GM21717 (cell line): ENCODE results near the gene MDFI.

Experiments used
- ATAC-seq: cut with Tn5 transposase; IDR thresholded peaks from one replicate; pipeline ENCODE4 v1.9.1; 2021; ENCODE audit warnings: mild to moderate bottlenecking, moderate library complexity; ENCODE audit not compliant: unreplicated experiment

Gene MDFI

DNA sequence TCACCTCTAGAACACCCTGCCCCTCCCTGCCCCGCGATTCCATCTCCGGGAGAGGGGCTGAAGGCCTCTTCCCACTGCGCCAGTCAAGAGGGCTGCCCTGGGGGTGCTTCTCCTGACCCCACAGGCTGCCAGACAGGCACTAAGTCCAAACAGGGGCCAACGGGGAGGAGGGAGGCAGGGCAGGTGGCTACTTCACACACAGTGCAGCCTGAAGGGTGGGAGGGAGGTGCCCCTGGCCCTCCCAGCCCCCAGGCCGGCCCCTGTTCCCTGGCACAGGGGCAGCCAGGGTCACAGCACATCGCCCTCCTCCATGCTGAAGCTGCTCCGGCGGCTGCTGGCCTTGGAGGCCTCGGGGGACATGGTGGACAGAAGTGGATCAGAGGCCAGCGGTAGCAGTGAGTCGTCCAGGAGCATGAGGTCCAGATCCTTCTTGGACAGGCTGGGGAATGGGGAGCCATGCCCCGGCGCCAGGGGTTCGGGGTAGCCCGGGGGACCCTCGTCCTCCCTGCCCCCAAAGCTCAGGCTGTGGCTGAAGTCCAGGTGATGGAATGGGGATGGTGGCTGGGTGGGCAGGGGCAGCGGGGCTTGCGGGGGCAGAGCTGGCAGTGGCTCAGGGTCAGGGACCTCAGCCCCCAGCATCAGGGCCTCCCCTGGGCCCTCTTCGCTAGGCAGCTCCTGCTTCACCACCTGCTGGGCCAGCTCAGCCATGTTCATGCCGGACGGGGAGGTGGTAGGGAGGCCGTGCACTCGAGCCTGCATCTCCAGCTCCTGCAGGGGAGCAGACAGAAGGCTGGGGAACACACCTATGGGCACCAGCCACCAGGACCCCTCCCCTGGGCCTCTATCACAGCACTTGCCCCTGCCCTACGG, 46.3 kb downstream of the MDFI start:
- ATAC-seq, result no peak

DNA sequence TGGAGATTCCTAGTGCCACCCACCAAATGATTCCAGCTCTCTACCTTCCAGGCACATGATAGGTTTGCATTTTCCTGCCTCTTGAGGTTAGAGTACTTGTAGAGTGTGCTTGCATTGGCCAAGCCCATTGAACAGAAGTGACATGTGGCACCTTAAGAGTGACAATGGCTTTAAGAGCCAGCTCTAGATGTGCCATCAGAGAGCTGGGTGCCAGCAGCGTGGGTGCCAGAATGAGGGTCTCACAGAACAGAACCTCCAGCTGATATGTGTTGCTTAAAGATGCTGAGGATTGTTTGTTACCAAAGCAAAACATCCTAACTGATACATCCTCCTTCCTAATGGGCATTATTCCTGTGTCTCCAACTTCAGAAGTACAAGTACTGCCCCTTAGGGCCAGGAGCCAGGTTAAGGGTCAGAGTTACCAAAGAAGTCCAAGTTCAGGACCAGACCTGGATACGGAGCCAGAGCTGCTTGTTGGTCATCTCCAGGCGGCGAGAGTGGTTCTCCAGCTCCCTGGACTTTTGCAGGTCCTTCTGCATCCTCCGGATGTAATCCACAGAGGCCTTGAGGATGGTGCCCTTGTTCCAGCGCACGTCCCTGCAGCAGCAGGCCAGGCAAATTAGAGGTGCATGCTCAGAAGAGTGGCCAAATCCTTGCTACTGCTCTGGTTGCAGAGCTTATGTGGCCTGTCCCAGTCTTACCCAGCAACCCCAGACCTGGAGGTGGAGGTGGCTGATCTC, 47.5 kb downstream of the MDFI start:
- no peak for ATAC-seq

DNA sequence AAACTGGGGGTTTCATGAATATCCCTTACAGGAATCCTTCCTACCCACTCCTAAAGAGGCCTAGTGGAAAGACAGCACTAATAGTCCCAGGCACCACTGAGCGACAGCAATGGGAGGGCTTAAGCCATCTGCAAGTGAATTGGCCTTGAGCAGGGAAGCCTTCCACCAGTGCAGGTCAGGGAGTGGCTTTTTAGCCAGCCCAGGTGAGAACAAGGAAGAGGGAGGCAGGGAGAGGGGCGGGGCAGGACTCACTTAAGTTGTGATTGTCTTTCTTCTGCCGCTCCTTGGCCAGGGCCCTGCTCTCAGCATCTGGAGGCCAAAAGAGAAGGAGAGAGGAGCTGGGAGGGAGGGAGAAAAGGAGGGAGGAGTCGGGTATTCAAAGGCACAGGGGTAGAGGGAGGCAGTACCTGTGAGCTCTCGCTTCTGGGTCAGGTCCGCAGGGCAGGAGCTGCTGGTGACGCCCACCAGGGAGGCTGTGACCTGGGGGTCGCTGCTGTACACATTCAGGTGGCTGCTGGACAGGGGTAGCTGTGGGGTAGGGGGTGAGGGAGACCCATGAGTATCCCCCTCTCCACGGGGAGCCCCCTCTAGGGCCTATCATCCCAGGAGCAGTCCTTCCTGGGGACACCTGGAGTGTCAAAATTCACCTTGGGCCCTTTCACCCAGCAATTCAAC, 49.4 kb downstream of the MDFI start:
- no peak for ATAC-seq

DNA sequence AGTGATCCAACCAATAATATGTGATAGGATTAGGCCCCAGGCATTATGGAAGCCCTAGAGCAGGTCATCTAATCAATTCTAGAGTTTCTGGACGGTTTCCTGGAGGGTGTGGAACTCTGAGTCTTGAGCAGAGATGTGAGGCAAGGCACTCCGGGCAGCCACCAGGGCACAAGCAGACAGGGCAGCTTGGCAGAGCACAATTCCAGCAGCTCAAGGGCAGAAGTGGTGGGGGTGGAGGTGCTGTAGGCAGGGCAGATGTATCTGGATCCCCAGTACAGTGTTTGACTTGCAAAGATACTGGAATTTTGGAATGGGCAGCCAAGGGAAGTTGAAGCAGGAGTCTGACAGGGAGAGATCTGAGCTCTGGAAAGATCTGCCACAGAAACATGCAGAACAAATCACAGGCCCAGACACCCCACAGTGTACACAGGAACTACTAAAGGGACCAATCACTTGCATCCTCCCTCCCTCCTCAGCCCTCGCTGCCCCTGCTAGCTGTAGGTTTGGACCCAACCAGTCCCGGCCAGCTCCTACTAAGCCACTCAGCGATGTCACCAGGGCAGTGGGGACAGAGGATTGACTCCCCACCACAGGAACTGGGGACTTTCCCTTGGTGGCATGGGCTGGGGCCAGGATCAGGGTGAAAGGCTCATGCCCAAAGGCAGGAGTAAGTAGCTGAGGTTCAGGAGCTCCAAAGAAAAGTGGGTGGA, 50.1 kb downstream of the MDFI start:
- ATAC-seq, result no peak

DNA sequence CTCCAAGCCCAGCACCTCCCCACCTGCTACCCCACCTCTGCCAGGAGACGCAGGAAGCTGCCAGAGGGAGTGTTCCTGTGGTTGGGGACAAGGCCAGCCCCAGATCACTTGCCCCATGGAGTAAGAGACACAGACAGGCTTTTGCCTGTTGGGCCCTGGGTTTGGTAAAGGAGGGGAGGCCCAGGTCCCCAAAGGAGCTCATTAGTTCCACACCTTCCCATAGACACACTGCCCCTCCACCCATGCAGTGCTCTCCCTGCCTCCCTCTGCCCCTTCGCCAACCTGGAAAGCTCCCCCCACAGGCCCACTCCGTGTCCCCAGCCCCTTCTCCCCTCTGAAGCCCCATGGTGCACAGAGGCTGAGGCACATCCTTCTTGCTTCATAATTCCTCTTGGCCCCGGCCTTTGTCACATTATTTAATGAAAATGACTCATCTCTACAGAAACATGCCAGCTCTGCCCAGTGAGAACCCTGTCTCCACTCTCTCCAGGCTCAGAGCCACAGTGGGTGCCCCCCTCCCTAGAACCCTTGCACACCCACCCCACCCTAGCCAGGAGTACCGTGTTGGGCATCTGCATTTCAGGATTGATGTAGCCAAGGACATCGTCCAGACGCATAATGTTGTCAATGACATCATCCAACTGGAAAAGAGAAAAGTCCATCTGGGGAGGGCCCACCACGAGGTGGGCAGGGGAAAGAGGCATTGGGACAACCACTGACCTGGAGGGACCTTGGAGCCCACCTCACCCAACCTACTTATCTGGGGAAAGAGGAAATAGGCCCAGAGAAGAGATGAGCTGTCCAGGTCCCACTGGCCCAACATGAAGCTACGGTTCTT, 51.1 kb downstream of the MDFI start:
- ATAC-seq, result no peak

GRCh38 chr6:41690541-41691330, 52.5 kb downstream of the MDFI start:
- ATAC-seq, result no peak

DNA sequence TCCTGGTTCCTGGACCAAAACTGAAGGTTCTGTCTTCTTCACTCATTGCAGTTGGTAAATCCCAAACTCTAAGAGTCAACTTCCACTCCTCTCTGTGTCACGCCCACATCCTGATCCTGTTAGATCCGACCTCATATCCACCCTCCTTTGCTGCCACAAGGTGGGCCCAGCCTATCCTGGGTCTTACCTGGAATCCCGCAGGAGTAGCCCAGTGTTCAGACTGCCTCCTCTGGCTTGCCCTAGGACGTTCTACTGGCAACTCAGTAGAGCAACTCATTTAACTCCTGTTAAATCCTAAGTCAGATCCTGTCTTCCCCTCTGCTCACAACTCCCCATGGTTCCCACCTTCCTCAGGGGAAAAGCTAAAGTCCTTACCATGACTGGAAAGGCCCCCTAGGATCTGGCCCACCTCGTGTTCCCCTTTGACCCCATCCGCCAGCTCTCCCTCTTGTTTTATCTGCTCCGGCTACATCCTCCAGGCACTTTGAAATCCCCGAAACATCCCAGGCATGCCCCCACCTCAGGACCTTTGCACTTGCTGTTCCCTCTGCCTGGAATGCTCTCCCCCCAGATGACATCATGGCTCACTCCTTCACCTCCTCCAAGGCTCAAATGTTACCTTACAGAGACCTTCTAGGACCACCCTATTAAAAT, 53.3 kb downstream of the MDFI start:
- no peak for ATAC-seq

GRCh38 chr6:41692080-41692675, 53.9 kb downstream of the MDFI start:
- ATAC-seq, result no peak

GRCh38 chr6:41692730-41693129, 54.5 kb downstream of the MDFI start:
- no peak for ATAC-seq

DNA sequence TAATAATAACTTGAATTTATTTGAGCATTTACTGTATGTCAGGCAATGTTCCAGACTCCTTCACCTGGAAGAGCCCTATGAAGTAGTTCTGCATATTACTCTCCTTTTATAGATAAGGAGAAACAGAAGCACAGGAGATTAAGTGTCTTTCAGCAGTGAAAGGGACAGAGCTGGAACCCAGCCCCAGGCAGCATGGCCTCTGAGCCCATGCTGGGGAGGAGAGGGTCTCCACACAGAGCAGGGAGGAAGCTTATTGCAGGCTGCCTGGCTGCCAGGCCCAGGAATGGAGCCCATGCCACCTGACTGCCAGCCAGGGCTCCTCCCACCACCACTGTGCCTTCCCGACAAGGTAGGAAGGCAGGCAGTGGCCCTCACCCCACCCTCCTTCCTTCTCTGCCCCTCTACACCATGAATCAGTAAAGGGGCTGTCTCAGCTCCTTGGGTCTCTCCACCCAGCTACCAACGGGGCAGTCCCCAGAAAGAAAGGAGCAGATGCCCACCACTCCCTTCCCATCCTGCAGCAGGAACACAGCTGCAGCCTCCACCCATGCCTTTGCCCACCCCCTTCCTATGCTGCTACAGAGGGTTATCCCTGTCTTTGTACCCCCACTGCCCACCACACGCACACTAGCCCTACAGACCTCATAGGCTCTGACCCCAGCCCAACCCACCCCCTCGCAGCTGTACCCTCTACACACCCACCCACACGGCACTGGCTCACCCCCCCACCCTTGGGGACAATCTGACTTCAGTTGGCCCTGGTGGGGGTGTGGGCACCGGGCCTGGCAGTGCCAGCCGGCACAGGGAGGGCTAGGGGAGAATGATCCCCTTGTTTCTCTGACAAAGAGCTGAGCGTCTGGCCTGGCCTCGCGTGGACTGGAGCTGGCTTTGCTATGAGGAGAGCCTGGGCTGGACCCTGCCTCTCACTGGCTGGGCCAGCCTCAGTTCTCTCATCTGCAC, 55.3 kb downstream of the MDFI start:
- no peak for ATAC-seq

GRCh38 chr6:41694815-41695526, 56.7 kb downstream of the MDFI start:
- no peak for ATAC-seq

DNA sequence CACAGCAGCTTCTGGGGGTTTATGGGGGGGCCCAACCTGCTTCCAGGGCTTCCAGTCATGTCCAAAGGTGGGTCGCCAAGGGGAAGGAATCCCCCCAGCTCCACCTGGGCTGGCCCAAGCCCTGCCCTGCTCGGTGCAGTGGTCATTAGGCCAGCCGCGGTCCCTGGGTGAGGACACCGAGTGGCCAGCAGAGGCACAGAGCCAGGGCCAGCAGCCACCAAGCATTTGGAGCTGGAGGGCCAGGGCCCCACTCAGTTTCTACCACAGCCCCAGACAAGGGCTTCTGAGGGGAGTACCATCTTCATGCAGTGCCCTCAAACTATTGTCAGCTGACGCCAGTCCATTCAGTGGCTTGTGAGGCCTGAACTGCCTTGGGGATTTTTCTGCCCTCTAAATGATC, 57.6 kb downstream of the MDFI start:
- no peak for ATAC-seq

GRCh38 chr6:41696788-41697187, 58.5 kb downstream of the MDFI start:
- no peak for ATAC-seq

DNA sequence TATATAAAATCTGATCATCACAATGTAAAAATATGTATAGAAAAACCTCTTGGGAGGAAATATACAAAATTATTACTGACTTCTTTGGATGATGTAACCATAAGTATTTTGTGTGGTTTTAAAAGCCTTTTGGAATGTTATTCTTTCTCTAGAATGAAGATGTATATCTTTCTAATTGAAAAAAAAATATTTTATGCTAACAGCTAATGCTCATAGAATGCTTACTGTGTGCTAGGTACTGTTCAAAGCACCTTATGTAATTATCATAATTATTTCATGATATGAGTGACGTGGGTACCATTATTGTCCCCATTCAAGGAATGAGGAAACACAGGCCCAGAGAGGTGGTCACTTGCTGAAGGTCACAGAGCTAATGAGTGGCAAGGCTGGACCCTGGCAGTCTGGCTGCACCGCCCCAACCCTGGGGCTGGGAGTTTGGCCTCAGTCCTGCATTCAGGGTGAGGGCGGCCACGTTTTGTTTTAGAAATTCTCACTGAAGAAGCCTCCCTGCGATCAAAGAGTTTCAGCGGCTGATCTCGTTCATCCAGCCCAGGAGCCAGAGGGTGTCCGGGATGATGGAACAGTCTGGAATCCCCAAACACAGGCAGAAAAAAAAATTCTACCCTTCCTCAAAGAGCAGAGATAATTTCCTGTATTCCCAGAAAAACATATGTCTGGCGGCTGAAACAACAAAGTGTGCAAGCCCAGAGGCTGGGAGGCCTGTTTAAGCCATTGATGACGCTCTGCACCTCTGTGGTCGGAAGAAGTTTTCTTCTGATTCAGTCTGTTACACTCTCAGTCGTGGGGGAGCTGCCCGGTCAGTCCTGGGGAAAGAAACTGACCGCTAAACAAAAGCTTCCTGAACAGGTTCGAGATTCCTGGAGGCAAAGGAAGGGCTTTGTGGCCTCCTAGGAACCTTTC, 59.9 kb downstream of the MDFI start:
- ATAC-seq, result no peak

DNA sequence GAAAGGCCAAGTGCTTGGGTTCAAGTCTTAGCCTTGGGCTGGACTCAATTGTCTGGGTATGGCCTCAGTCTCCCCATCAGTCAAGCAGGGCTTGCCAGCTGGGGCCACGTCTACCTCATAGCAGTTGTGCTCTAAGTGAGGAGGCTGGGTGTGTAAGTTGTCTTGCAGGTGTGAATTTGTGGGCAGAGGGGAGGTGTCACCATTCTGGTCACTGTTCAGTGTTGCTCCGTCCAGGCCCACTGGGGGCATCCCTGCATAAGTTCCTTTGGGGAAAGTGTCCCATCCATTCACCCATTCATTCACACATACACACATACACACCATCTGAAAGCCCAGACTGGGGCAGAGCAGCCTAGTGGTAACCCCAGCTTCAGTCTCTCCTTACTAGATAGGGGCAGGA, 60.8 kb downstream of the MDFI start:
- no peak for ATAC-seq
